Hindlimb muscle (tissue), 1 donor: Measurements from ENCODE around the gene DCP2. TPM values are rescaled to one million over a fixed set of nuclear protein-coding genes. Genes with fewer than 3 reads are reported as not detected.

ENCODE experiments used
- DNase-seq: peaks from one replicate; pipeline ENCODE4 v3.0.0-alpha.2; 2013
- polyA plus RNA-seq: library from polyadenylated mRNA; unstranded; fragments of 120-200 nt; gene quantifications from one replicate; pipeline ENCODE4 v1.2.1, GENCODE V29; 2013; ENCODE audit not compliant: insufficient read length

Gene DCP2
- polyA plus RNA-seq, 1 donor = 23.5 TPM

DNA sequence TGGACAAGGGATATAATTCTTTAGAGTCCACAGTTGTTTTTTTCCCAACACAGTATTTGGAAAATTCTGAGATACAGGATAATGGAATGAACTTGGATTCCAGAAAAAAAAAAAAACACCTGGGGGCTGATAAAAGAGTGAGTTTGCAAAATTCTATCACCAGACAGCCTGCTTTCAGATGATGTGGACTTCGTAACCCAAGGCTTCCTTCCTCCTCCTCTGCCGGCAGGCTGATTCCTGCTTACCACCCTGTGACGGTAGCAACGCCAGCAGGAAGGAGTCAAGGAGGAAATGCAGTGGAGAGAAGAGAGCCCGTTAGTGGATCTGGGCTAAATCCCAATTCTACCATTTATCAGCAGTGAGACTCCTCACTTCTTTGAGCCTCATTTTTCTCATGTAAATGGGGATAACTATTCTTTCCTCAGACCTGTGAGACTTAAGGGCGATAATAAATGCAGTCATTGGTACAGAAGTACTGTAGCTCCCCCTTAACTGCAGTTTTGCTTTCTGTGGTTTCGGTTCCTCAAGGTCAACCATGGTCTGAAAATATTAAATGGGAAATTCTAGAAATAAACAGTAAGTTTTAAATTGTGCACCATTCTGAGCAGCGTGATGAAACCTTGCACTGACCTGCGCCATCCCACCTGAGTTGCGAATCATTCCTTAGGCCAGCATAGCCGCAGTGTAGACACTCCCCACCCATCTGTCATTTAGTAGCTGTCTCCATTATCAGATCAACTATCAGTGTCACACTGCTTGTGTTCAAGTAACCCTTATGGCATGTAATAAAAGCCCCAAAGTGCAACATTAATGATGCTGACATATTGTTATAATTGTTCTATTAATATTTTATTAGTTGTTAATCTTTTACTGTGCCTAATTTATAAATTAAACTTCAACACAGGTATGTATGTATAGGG lies 71.4 kb downstream of the DCP2 start:
- no peak for DNase-seq

DNA sequence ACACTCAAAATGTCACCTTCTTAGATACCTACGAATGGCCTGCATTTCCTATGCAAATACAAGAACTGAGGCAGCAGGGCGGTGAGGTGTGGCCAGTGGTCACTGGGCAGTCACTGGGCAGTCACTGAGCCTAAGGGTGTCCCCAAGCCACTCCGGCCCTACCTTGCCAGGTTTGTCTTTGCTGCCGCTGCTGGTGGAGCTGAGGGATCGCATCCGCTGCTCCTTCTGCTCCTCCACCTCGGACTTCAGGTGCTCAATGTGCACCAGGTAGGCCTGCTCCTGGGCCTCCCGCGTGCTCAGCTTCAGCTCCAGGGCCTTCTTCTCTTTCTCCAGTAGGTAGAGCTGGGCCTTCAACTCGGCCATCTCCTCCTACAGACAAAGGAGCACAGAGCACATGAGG lies 72.3 kb downstream of the DCP2 start:
- no peak for DNase-seq

DNA sequence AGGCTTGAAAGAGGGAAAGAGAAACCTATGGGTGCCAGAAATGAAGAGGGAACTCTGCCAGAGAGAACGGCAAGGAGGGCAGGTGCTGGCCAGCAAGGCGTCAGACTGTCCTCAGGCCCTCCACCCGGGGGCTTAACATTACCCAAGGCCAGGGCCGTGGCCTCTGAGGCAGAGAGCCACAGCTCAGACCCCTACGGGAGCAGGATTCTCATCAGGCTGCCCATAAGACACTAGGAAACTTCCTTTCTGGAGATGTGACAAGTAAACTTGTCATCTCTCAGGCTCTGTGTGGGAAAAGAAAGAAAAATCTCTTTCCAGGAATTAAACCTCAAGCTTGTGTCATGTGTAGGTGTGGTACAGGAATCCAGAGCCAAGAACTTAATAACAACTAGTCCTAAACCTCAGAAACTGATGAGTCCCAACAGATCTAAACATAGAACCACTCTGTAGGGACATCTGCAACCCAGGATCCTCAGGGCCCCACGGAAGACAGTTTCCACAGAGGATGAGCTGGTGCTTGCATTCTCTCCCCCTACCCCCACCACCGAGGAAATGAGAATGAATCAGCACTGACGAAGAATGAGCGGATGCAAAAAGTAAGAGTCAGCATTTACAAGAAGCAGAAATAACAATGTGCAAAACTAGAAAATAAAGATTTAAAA lies 74.3 kb downstream of the DCP2 start:
- DNase-seq = peak; percentile 58

DNA sequence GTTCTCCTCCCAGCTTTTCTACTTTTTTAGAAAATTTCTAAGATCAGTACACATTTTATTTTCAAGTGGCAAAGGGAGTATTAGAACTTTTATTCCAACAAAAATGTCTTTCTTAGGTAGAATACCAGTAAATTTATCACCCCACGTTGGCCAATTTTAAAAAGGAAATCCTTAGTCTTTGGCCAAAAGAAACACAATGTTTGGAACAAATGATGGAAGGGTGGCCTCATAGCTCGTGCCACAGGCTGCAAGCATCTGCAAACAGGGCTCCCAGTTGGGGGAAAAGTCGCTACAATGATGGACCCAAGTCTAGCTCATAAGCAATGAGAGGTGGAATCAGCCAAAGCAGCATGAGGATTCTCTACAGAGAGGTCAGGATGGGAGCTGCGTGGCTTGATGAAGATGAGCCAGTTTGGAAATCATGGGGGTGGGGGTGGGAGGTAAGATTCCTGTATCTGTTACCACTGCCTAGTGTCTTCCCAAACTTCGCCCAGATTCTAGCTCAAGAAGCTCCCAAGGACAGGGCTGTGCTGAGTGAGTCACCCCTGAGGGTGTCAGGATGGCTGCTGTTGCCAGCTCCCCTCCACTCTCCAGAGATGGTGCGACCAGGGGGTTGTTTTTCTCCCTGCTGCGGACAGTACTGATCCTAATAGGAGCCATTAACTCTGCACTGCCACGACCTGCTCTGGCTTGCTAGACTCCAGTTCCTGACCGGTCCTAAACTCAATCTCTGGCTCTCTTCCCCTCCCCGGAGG lies 75.6 kb downstream of the DCP2 start:
- no peak for DNase-seq

DNA sequence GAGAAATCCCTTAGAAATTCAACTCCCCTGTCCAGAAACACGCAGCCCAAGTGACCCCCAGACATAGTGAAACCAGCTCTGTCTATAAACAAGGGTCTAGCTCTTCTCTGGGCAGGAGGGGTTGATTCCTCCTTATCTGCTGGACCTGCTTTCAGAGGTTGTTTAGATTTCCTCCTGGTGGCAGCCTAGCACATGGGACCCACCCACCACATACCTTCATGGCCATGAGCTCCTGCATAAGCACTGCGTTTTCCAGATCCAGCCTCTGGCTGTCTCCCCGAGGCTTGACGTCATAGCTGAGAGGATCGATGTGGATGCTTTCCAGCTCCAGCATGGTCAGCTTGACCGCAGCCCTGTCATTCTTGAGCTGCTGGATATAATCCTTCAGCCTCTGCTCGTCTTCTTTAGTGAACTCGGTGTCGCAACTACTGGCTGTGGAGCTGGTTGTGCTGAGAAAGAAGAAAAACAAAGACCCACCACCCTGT lies 77.0 kb downstream of the DCP2 start:
- no peak for DNase-seq

DNA sequence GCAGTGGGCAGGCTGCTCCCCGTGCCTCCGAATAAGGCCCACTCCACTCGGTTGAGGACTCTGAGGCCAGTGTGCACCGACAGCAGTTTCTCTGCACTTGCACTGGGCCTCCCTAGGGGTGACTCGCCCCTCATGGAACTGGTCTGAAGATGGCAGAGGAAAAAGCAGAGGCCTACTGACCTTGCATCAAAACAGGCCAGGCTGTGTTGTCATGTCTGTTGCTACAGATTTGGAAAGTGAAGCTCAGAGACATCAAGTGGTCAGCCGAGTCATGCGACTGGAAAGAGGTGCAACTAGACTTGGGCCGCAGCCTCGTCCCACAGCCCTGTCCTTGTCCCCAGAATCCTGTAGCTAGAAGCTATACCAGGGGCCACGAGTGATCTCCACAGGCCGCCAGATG lies 78.3 kb downstream of the DCP2 start:
- DNase-seq = no peak

DNA sequence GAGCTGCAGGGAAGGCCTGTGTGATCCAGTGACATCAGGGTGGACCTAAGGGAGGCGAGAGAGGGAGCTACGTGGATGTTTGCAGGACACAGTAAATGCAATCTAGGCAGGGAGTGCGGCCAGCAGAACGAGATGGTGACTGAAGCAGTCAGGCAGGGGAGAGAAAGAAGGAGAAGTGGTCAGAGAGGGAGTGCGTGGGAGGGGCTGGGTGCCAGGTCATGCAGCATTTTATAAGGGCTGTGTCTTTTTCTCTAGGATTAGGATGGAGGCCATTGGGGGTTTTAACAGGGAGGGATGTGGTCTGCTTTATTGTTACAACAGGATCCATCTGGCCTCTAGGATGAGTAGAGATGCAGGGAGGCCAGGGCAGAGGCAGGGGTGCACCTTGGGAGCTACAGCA lies 80.4 kb downstream of the DCP2 start:
- no peak for DNase-seq

DNA sequence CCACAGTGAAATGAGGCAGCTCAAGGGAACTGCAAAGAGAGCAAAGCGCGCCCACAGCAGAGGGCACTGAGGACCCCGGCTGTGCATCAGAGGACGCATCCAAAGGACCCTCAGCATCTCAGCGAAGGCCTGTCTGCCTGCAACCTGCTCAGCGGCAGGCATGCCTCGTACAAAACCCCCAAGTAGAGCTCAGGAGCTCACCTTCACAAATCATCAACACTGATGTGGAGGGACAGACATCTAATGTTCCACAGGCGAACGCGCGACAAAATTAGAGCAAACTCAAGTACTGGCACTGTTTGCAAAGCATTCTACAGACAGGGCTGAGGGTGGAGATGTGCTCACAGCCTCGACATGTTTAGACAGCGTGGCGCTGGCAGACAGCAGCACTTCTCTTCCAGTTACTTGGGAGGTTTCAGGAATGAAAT lies 81.0 kb downstream of the DCP2 start:
- no peak for DNase-seq

DNA sequence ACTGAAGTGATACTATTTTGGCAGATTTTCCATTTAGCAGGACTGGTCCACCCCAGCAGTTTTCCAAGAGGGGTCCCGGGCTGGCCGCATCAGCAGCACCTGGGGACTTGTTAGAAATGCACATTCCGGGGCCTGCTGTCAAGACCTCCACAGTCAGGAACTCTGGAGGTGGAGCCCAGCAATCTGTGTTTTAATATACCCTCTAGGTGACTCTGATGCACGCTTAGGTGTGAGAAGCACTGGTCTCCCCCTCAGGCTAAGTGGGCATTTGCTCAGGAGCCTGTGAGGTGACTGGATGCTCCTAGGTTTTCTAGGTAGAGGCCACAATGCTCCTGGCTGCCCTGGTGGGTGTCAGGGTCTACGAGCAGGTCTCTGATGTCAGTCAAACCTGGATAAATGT lies 81.7 kb downstream of the DCP2 start:
- DNase-seq = no peak

DNA sequence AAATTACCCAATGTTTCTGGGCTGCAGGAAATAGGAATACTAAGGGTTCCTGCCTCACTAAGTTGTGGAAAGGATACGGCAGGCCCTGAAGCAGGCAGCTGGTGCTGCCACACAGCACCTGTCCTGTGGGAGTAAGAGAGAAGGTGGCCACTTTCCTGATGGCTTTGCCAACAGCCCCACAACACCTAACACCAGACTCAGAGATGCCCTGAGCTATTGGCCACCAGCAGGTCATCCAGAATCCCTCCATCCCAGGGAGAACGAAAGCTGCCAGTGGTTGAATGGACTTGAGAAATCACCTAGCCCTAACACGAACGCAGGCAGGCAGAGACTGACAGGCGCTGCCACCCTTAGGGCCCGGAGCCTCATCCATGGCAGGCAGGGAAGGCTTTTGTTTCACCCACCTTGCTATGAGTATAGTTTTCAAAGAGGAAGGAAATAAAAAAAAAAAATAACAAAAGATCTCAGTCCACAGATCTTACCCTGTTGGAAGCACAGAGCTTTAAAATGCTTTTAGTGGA lies 82.2 kb downstream of the DCP2 start:
- DNase-seq = no peak

DNA sequence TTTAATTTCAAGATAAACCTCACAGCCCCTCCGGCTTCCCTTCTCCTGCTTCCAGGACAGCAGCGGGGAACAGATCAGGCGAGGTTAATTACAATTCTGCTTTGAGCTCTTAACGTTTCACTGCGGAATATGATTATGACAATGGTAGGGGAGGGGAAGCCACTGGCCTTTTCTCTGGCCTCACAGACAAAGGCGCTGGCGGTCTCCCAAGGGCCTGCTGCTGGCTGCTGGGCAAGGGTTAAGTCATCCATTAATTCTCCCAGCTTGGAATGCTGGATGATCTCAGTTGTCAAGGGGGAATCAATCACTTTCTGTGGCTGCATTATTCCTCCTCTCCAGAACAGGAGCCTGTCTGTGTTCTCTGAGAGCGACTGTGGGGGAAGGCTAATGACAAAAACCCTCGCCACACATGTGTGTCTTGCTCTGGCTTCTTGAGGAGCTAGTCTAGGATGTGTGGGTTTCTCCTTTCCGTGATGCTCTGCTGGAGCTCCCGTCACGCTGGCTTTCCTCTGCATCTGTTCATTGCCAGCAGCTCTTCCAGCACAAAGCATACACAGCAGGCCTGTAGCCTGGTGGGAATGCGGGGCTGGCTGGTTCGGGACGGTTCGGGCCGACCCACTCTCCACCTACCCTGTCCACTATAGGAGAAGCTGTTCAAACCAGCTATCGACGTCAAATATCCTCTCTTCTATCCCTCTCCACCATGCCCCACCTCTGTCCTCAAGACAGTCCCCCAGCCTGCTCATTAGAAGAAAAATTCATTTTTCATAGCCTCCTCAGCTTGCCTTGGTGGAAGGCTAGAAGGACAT lies 82.8 kb downstream of the DCP2 start:
- peak; percentile 59 for DNase-seq

DNA sequence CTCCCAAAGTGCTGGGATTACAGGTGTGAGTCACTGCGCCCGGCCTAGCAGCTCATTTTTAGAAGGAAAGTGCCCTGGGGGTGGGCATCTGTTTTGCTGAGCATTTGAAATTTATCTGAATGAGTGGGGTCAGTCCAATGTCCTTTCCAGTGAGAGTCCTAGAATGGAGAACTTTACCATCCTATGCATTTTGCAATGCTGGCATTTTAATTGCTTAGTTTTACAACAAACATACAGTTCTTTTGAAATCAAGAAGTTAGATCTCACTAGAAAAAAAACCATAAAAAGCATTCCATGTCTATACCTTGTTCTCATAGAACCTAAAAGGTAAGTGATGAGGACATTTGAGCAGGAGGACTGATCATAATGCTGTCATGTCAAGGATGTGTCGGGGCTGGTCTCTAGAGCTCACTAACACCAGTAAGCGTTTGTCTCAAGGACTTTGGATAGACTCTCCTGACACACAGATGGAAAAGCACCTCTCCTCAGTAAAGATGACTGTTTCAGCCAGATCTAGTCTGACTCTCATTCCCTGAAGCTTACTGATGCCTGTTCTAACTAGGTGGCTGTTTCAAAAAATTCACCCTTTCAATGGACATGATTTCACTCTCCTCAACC lies 83.9 kb downstream of the DCP2 start:
- DNase-seq = no peak

DNA sequence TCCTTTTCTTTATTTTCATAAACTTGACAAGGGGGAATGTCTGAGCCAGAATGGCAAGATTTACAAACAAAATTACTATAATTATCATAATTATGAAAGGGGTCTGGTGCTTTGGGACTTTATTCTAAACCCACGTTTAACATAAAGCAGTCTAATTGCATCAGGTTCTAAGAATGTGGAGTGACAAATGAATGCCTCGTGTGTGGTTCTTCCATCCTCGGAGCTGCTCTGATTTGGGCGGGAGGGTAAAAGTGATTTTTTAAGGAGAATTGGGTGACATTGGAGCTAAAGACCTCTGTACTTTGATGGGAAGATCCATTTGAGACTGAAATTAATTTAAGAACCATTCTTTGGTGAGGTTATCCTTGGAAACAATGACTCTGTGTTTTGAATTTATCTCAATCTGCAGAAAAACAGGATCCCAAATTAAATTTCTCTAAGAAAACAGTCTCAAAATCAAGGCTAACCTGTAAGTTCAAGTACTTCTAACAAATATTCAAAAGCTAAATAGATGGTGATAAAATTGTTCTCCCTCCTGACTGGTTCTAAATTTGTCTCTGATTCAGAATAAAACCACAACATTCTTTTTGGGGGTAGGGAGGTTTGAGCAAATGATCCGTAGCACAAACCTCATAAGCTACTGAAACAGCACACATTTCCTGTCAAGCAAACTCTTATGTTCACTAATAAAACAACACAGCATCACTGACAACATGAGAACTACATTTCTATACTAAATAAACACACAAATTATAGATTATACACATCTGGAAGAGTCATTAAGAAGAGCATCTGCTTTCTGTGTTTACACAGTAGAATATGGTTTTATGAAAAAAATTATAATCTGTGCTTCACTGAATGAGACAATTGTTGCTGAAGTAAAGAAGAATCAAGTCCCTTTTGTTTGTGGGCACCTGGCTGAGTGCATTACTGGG lies 85.5 kb downstream of the DCP2 start:
- no peak for DNase-seq

DNA sequence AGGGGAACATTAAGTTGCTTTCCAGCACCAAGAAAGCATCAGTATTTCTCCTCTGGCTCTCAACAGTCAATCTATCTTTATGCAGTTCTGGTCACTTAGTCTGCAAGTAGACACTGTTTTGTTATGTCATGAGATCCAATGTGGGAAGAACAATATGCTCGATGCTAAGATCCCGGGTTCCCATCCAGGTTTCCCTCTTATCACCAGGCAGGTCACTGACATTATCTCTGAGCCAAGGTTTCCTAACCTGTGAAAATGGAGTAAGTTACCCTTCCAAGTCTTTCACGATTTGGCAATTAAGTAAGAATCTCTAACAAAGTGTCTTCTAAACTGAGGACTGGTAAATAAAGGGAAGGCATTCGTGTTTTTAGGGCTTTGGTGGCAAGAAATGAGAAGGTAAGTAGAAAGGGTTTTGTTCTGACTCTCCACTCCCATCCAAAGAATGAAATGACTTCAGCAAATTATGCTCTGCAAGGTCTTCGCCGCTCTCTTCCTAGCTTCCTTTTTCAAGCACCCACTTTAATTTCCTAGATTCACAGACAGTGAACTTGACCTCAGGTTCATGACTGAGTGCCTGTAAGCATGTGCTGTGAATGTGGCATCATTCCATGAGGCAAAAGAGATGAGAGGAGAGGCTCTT lies 86.4 kb downstream of the DCP2 start:
- DNase-seq = no peak

DNA sequence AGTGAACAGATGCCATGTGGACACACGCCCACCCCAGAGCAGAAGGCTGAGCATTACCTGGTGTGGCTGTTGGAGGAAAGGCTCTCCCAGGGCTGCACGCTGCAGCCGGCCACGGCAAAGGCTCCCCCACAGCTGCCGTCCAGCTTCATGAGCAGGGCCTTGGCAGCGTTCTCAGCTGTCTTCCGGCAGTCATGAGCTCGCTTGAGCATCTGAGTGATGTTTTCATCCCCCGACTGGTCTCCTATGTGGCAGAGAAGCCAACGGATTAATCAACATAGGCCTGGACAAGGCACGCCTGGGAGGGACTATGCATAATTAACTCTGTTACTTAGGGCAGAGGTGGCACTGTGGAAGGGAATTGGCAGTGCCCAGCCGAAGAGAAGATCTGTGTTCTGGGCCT lies 87.3 kb downstream of the DCP2 start:
- DNase-seq = peak; percentile 58

DNA sequence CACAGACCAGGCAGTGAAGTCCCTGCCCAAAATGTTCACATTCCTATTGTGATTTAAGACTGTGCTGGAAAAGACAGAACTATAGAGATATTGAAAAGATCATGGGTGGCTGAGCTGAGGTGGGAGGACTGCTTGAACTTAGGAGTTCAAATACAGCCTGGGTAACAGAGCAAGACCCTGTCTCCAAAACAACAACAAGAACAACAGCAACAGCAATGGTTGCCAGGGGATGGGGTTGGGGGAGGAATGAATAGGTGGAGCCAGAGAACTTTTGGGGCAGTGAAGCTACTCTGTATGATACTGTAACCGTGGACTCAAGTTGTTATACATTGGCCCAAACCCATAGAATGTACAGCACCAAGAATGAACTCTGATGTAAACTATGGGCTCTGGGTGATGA lies 88.2 kb downstream of the DCP2 start:
- DNase-seq = no peak

DNA sequence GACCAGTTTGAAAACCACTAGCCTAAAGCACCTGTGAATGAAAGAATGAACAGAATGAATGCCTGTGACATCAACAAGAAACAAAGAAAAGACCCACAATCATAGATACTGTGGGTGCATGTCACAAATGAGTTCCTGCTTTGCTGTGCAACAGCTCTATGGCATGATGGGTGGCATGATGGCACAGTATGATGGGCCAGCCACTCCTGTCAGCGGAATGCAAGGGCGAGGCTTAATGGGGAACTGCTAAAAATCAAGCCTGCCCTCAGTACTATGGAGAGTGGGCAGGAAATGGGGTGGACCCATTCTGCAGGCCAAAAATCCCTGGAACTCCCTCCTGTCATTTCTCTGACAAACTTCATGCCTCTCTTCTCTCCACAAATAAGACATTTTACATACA lies 89.0 kb downstream of the DCP2 start:
- DNase-seq = no peak

DNA sequence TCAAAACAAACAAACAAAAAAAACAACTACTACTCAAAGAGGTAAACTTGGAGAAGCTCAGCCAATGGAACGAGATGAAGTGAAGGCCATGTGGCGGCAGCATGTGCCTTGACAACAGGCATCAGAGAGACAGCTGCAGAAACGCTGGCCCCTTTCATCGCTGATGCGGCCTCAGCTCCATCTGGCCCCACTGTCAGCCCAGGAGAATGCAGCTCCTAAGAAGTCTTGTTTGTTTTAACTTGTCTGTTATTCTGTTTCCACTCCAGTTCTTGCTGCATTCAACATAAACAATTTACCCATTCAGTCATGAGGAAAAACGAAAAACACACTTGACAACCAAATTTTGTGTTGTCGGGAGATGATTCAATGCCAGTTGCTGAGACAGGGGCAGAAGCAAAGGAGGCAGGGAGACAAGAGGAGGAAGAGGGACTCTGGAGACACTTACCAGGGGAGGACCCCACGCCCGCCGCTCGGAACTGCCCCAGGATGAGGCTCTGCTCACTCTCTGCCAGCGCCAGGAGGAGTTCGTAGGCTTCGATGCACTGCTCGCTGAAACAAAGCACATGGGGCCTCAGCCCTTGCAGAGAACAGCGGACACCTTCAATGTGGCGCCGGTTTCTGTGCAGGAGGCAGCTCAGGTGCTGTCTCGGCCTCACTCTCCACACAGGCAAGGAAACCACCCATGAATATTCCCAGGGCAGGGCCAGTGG lies 91.2 kb downstream of the DCP2 start:
- DNase-seq = no peak

DNA sequence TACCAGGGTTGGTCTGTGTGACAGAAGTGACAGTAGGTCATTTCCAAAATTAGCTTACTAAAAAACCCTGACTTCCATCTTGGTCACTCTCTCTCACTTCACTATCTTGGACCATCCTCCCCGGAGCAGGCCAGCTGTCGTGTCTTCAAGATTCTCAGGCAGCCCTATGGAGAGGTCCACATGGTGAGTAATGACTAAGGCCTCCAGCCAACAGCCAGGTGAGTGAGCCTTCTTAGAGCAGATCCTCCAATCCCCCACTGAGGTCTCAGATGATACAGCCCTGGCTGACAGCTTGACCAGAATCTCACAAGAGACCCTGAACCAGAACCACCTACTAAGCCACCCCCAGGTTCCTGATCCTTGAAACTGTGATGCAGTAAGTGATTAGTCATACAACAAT lies 92.0 kb downstream of the DCP2 start:
- DNase-seq = no peak
